Fibroblast of mammary gland (primary cell): ENCODE measurements around the gene MCM3AP.
"Not testable (repeated sequence)": the region's sequence is repeated elsewhere in the genome, so short reads cannot be mapped to it uniquely, and the experiment has no call there.

Experiments
- DNase-seq: peaks from one replicate; pipeline ENCODE4 v3.0.0-alpha.2; 2010; ENCODE audit warnings: low read depth
- H3K4me3 ChIP-seq: 2 replicates; pipeline ENCODE4 v1.5.1; 2011; ENCODE audit warnings: low read depth, mild to moderate bottlenecking, low read length, moderate library complexity; ENCODE audit not compliant: control insufficient read depth
- CTCF ChIP-seq: conservative IDR thresholded peaks from 2 replicates; pipeline ENCODE4 v1.5.1; 2011; ENCODE audit warnings: low read depth, low read length, inconsistent platforms; ENCODE audit not compliant: control insufficient read depth, insufficient read depth

Gene MCM3AP

GRCh38 chr21:46312949-46313348 is 27.5 kb upstream of the MCM3AP start:
- DNase-seq, result no peak
- no peak for TF ChIP-seq CTCF
- no peak overlapping the region for H3K4me3 ChIP-seq

- no peak overlapping the region for H3K4me3 ChIP-seq
- DNase-seq, result no peak
- no peak for TF ChIP-seq CTCF
Measured at GRCh38 chr21:46311568-46311967, 26.2 kb upstream of the MCM3AP start.

- not testable (repeated sequence) for H3K4me3 ChIP-seq, DNase-seq
Measured at GRCh38 chr21:46310260-46310659, 24.8 kb upstream of the MCM3AP start.

DNA sequence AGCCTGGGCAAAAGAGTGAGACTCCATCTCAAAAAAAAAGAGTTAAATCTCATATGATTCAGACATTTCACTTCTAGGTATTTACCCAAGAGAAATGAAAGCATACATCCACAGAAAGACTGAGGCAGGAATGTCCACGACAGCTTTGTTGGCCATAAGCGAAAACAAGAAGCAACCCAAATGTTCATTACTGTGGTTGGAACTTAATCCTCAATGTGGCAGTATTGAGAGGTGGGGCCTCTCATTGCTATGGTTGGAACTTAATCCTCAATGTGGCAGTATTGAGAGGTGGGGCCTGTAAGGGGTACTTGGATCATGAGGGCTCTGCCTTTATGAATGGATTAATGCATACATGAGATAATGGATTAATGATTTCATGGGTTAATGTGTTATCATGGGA is 23.0 kb upstream of the MCM3AP start:
- H3K4me3 ChIP-seq, result no peak overlapping the region
- TF ChIP-seq CTCF, result no peak
- no peak for DNase-seq

- no peak overlapping the region for H3K4me3 ChIP-seq
- peak; percentile 69 for DNase-seq
Measured at GRCh38 chr21:46307625-46308024, 22.2 kb upstream of the MCM3AP start.

DNA sequence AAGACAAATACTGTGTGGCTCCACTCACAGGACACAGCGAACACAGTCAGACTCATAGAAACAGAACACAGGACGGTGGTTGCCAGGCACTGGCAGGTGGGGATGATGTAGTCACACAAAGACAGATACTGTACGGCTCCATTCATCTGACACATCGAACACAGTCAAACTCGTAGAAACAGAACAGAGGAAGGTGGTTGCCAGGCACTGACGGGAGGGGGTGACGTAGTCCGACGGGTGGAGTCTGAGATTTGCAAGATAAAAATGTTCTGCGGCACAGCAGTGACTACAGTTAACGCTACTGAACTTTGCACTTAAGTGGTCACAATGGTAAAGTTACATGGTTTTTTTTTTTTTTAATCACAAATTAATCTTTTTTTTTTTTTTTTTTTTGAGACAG is 19.5 kb upstream of the MCM3AP start:
- H3K4me3 ChIP-seq, result no peak overlapping the region
- no peak for DNase-seq
- TF ChIP-seq CTCF, result no peak

More at GRCh38 chr21:46307625-46308024, 22.2 kb upstream of the MCM3AP start:
- TF ChIP-seq CTCF, result no peak

GRCh38 chr21:46304437-46304836 is 19.0 kb upstream of the MCM3AP start:
- no peak overlapping the region for H3K4me3 ChIP-seq
- TF ChIP-seq CTCF, result no peak
- no peak for DNase-seq
